22Rv1 (cell line): ENCODE measurements around the gene PTPN21.

Source experiments
- ZFX ChIP-seq: fragments of 450-650 bp; IDR thresholded peaks from 2 replicates; pipeline ENCODE4 v1.6.1; 2017; ENCODE audit warnings: antibody characterized with exemption, borderline replicate concordance
- TF ChIP-seq, protein P1 (sequence below): fragments of 450-650 bp; IDR thresholded peaks from 2 replicates; pipeline ENCODE4 v1.5.1; 2017; ENCODE audit warnings: mild to moderate bottlenecking

DNA sequence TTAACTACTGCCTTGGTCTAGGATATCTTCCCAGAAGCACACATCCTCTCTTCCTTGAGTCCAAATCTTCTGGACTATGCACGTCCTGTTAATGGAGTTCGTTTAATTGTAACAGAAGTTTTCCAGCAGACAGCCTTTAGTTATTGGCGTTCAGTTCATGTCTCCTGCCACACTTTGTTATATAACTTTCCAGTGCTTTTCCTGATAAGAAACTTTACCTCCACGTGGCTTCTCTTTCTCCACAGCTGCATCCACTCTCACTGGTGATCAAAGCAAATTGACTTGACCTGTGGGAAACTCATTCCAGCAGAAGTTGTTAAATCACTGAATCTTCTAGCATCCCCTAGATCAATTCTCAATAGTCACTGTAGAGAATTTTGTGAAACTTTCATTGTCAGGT, 19.0 kb downstream of the PTPN21 start:
- TF ChIP-seq, protein P1, sequence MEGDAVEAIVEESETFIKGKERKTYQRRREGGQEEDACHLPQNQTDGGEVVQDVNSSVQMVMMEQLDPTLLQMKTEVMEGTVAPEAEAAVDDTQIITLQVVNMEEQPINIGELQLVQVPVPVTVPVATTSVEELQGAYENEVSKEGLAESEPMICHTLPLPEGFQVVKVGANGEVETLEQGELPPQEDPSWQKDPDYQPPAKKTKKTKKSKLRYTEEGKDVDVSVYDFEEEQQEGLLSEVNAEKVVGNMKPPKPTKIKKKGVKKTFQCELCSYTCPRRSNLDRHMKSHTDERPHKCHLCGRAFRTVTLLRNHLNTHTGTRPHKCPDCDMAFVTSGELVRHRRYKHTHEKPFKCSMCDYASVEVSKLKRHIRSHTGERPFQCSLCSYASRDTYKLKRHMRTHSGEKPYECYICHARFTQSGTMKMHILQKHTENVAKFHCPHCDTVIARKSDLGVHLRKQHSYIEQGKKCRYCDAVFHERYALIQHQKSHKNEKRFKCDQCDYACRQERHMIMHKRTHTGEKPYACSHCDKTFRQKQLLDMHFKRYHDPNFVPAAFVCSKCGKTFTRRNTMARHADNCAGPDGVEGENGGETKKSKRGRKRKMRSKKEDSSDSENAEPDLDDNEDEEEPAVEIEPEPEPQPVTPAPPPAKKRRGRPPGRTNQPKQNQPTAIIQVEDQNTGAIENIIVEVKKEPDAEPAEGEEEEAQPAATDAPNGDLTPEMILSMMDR: no peak
- TF ChIP-seq ZFX: no peak
